ENCODE results near the gene C2CD2.

The C2CD2 gene

GRCh38 chr21:41926807-41927171 lies 27.0 kb downstream of the C2CD2 start:
- Histone ChIP-seq H2BK5ac (ENCODE audit: low read depth, low read length, poor library complexity) (no peak overlapping the region), H4K12ac (ENCODE audit: low read depth, low read length) (no peak overlapping the region), H3K4ac (ENCODE audit: low read depth, low read length) (no peak overlapping the region), H3K4me2 (ENCODE audit: low read length) (no peak overlapping the region), H2AK5ac (ENCODE audit: low read length) (no peak overlapping the region), H3K4me1 (ENCODE audit: control insufficient read depth in 1 of 2, insufficient read depth in 2 of 2, low read length in 2 of 2) (peaks cover 6 to 10% of the 10 kb centered on the region in 2 experiments), H3K18ac (ENCODE audit: low read length) (no peak overlapping the region), H3K27ac (ENCODE audit: low read depth, low read length) (no peak overlapping the region), H3K14ac (ENCODE audit: low read length) (no peak overlapping the region), H4K91ac (ENCODE audit: low read depth, low read length) (no peak overlapping the region), H3K9ac (ENCODE audit: low read length) (no peak overlapping the region), H3K27me3 (ENCODE audit: insufficient read depth, low read length) (no peaks in the 10 kb centered on the region), H4K8ac (ENCODE audit: low read depth, low read length) (no peak overlapping the region), H3K23ac (ENCODE audit: low read length) (no peak overlapping the region), H2AFZ (ENCODE audit: insufficient read depth, low read length, poor library complexity) (no peak overlapping the region), H2BK12ac (ENCODE audit: low read length) (no peak overlapping the region), H3K4me3 (ENCODE audit: low read depth, low read length) (no peak overlapping the region), H2BK120ac (ENCODE audit: insufficient read depth, low read length, poor library complexity) (no peak overlapping the region), H3K9me3 (ENCODE audit: insufficient read depth, low read depth, low read length) (no peaks in the 10 kb centered on the region), H3K79me2 (ENCODE audit: control insufficient read depth, insufficient read depth, low read length, poor library complexity) (no peaks in the 10 kb centered on the region), H3K79me1 (ENCODE audit: low read length) (no peaks in the 10 kb centered on the region), H3K36me3 (ENCODE audit: control insufficient read depth in 1 of 2, insufficient read depth in 2 of 2, low read length in 2 of 2) (no peaks in the 10 kb centered on the region)
- no CpG with 5 or more reads among the region's 3 CpGs for WGBS (ENCODE audit: extremely low coverage, insufficient coverage, insufficient read length)
- DNase-seq: no peak

- no peaks in the 10 kb centered on the region for H3K9me3 ChIP-seq (ENCODE audit: insufficient read depth, low read depth, low read length)
- H2AFZ ChIP-seq (ENCODE audit: insufficient read depth, low read length, poor library complexity): peak overlapping the region; percentile 30
- no peak overlapping the region for H3K4me3 ChIP-seq (ENCODE audit: low read depth, low read length)
- no peaks in the 10 kb centered on the region for H3K79me1 ChIP-seq (ENCODE audit: low read length)
- H4K12ac ChIP-seq (ENCODE audit: low read depth, low read length): peak overlapping the region; percentile 35
- no peaks in the 10 kb centered on the region for H3K36me3 ChIP-seq (ENCODE audit: control insufficient read depth in 1 of 2, insufficient read depth in 2 of 2, low read length in 2 of 2)
- H3K27ac ChIP-seq (ENCODE audit: low read depth, low read length): no peak overlapping the region
- H3K23ac ChIP-seq (ENCODE audit: low read length): no peak overlapping the region
- H2BK120ac ChIP-seq (ENCODE audit: insufficient read depth, low read length, poor library complexity): no peak overlapping the region
- peak overlapping the region; percentile 32 for H3K4me2 ChIP-seq (ENCODE audit: low read length)
- no peak overlapping the region for H2AK5ac ChIP-seq (ENCODE audit: low read length)
- no peak overlapping the region for H3K9ac ChIP-seq (ENCODE audit: low read length)
- no peak overlapping the region for H2BK5ac ChIP-seq (ENCODE audit: low read depth, low read length, poor library complexity)
- H4K8ac ChIP-seq (ENCODE audit: low read depth, low read length): peak overlapping the region; percentile 29
- peaks cover 6 to 10% of the 10 kb centered on the region in 2 experiments for H3K4me1 ChIP-seq (ENCODE audit: control insufficient read depth in 1 of 2, insufficient read depth in 2 of 2, low read length in 2 of 2)
- no CpG with 5 or more reads among the region's 11 CpGs for WGBS (ENCODE audit: extremely low coverage, insufficient coverage, insufficient read length)
- H3K79me2 ChIP-seq (ENCODE audit: control insufficient read depth, insufficient read depth, low read length, poor library complexity): no peaks in the 10 kb centered on the region
- no peak overlapping the region for H2BK12ac ChIP-seq (ENCODE audit: low read length)
- no peak overlapping the region for H3K4ac ChIP-seq (ENCODE audit: low read depth, low read length)
- no peaks in the 10 kb centered on the region for H3K27me3 ChIP-seq (ENCODE audit: insufficient read depth, low read length)
- H3K18ac ChIP-seq (ENCODE audit: low read length): no peak overlapping the region
- peak in 1 of 2 donors; percentile 23 for DNase-seq
- H3K14ac ChIP-seq (ENCODE audit: low read length): no peak overlapping the region
- no peak overlapping the region for H4K91ac ChIP-seq (ENCODE audit: low read depth, low read length)
Observed at GRCh38 chr21:41926117-41926806, 27.6 kb downstream of the C2CD2 start.

- Histone ChIP-seq H3K4me3 (ENCODE audit: low read depth, low read length) (no peak overlapping the region), H2AFZ (ENCODE audit: insufficient read depth, low read length, poor library complexity) (no peak overlapping the region), H3K14ac (ENCODE audit: low read length) (no peak overlapping the region), H3K79me2 (ENCODE audit: control insufficient read depth, insufficient read depth, low read length, poor library complexity) (no peaks in the 10 kb centered on the region), H4K12ac (ENCODE audit: low read depth, low read length) (no peak overlapping the region), H4K8ac (ENCODE audit: low read depth, low read length) (no peak overlapping the region), H3K4me1 (ENCODE audit: control insufficient read depth in 1 of 2, insufficient read depth in 2 of 2, low read length in 2 of 2) (peaks cover 6 to 10% of the 10 kb centered on the region in 2 experiments), H2AK5ac (ENCODE audit: low read length) (no peak overlapping the region), H3K23ac (ENCODE audit: low read length) (no peak overlapping the region), H3K9ac (ENCODE audit: low read length) (no peak overlapping the region), H3K36me3 (ENCODE audit: control insufficient read depth in 1 of 2, insufficient read depth in 2 of 2, low read length in 2 of 2) (no peaks in the 10 kb centered on the region), H3K4me2 (ENCODE audit: low read length) (no peak overlapping the region), H2BK120ac (ENCODE audit: insufficient read depth, low read length, poor library complexity) (no peak overlapping the region), H3K27me3 (ENCODE audit: insufficient read depth, low read length) (no peaks in the 10 kb centered on the region), H3K4ac (ENCODE audit: low read depth, low read length) (no peak overlapping the region), H2BK5ac (ENCODE audit: low read depth, low read length, poor library complexity) (no peak overlapping the region), H3K27ac (ENCODE audit: low read depth, low read length) (no peak overlapping the region), H3K79me1 (ENCODE audit: low read length) (no peaks in the 10 kb centered on the region), H2BK12ac (ENCODE audit: low read length) (no peak overlapping the region), H4K91ac (ENCODE audit: low read depth, low read length) (no peak overlapping the region), H3K18ac (ENCODE audit: low read length) (no peak overlapping the region), H3K9me3 (ENCODE audit: insufficient read depth, low read depth, low read length) (no peaks in the 10 kb centered on the region)
- no peak for DNase-seq
- WGBS (ENCODE audit: extremely low coverage, insufficient coverage, insufficient read length): no CpG with 5 or more reads among the region's 4 CpGs
Observed at GRCh38 chr21:41925767-41926116, 28.1 kb downstream of the C2CD2 start.

- no CpG with 5 or more reads among the region's 6 CpGs for WGBS (ENCODE audit: extremely low coverage, insufficient coverage, insufficient read length)
- Histone ChIP-seq H3K23ac (ENCODE audit: low read length) (no peak overlapping the region), H4K12ac (ENCODE audit: low read depth, low read length) (no peak overlapping the region), H2AK5ac (ENCODE audit: low read length) (no peak overlapping the region), H3K4me3 (ENCODE audit: low read depth, low read length) (no peak overlapping the region), H3K18ac (ENCODE audit: low read length) (no peak overlapping the region), H2BK12ac (ENCODE audit: low read length) (no peak overlapping the region), H3K9ac (ENCODE audit: low read length) (no peak overlapping the region), H2BK5ac (ENCODE audit: low read depth, low read length, poor library complexity) (no peak overlapping the region), H4K91ac (ENCODE audit: low read depth, low read length) (no peak overlapping the region), H3K4me1 (ENCODE audit: control insufficient read depth in 1 of 2, insufficient read depth in 2 of 2, low read length in 2 of 2) (peaks cover 6 to 10% of the 10 kb centered on the region in 2 experiments), H3K9me3 (ENCODE audit: insufficient read depth, low read depth, low read length) (no peaks in the 10 kb centered on the region), H3K79me1 (ENCODE audit: low read length) (no peaks in the 10 kb centered on the region), H3K79me2 (ENCODE audit: control insufficient read depth, insufficient read depth, low read length, poor library complexity) (no peaks in the 10 kb centered on the region), H3K4me2 (ENCODE audit: low read length) (no peak overlapping the region), H3K27ac (ENCODE audit: low read depth, low read length) (no peak overlapping the region), H2AFZ (ENCODE audit: insufficient read depth, low read length, poor library complexity) (no peak overlapping the region), H3K14ac (ENCODE audit: low read length) (no peak overlapping the region), H3K4ac (ENCODE audit: low read depth, low read length) (no peak overlapping the region), H3K27me3 (ENCODE audit: insufficient read depth, low read length) (no peaks in the 10 kb centered on the region), H3K36me3 (ENCODE audit: control insufficient read depth in 1 of 2, insufficient read depth in 2 of 2, low read length in 2 of 2) (no peaks in the 10 kb centered on the region), H4K8ac (ENCODE audit: low read depth, low read length) (no peak overlapping the region), H2BK120ac (ENCODE audit: insufficient read depth, low read length, poor library complexity) (no peak overlapping the region)
- no peak for DNase-seq
Observed at GRCh38 chr21:41924368-41924754, 29.5 kb downstream of the C2CD2 start.
